ENCODE measurements around the gene C1QTNF12.

C1QTNF12 gene

GRCh38 chr1:1228596-1229321 is 17.8 kb downstream of the C1QTNF12 start:
- DNase-seq (ENCODE audit: low spot score) = no peak

GRCh38 chr1:1228187-1228586 is 18.3 kb downstream of the C1QTNF12 start:
- no peak for DNase-seq (ENCODE audit: low spot score)

- DNase-seq (ENCODE audit: low spot score) = no peak
Measured at GRCh38 chr1:1227386-1227785, 19.1 kb downstream of the C1QTNF12 start.

GRCh38 chr1:1226566-1227362 is 19.8 kb downstream of the C1QTNF12 start:
- no peak for DNase-seq (ENCODE audit: low spot score)

- no peak for DNase-seq (ENCODE audit: low spot score)
Measured at GRCh38 chr1:1225913-1226312, 20.6 kb downstream of the C1QTNF12 start.

- no peak for DNase-seq (ENCODE audit: low spot score)
Measured at GRCh38 chr1:1225238-1225845, 21.2 kb downstream of the C1QTNF12 start.

GRCh38 chr1:1223891-1224290 is 22.6 kb downstream of the C1QTNF12 start:
- no peak for DNase-seq (ENCODE audit: low spot score)

- no peak for DNase-seq (ENCODE audit: low spot score)
Measured at GRCh38 chr1:1223321-1223720, 23.2 kb downstream of the C1QTNF12 start.

GRCh38 chr1:1222575-1223225 is 23.8 kb downstream of the C1QTNF12 start:
- no peak for DNase-seq (ENCODE audit: low spot score)

GRCh38 chr1:1221887-1222574 is 24.5 kb downstream of the C1QTNF12 start:
- no peak for DNase-seq (ENCODE audit: low spot score)

GRCh38 chr1:1220197-1220596 is 26.3 kb downstream of the C1QTNF12 start:
- DNase-seq (ENCODE audit: low spot score) = no peak

- DNase-seq (ENCODE audit: low spot score) = no peak
Measured at GRCh38 chr1:1219341-1219740, 27.2 kb downstream of the C1QTNF12 start.

- DNase-seq (ENCODE audit: low spot score) = no peak
Measured at GRCh38 chr1:1218524-1219200, 27.9 kb downstream of the C1QTNF12 start.

- no peak for DNase-seq (ENCODE audit: low spot score)
Measured at GRCh38 chr1:1217621-1218523, 28.6 kb downstream of the C1QTNF12 start.

- no peak for DNase-seq (ENCODE audit: low spot score)
Measured at GRCh38 chr1:1216770-1217620, 29.5 kb downstream of the C1QTNF12 start.

GRCh38 chr1:1215881-1216605 is 30.5 kb downstream of the C1QTNF12 start:
- no peak for DNase-seq (ENCODE audit: low spot score)

GRCh38 chr1:1215080-1215676 is 31.3 kb downstream of the C1QTNF12 start:
- no peak for DNase-seq (ENCODE audit: low spot score)

Measured in hepatic stellate cell (primary cell).